Liver (tissue), 3 donors: Measurements from ENCODE around the gene ABCA13.

Experiments
- ATF3 ChIP-seq: IDR thresholded peaks from 2 replicates; pipeline ENCODE4 v1.6.1; 2016; ENCODE audit warnings: antibody characterized with exemption
- CTCF ChIP-seq: fragments of 150-350 bp; IDR thresholded peaks from 2 replicates; pipeline ENCODE4 v1.5.1; 2017; ENCODE audit warnings: improper control_type of control experiment, low read depth, low read length; ENCODE audit not compliant: missing input control
- EGR1 ChIP-seq, 2 donors: IDR thresholded peaks; 2 replicates each; pipeline ENCODE4 v1.6.1; 2016 to 2018; ENCODE audit warnings: antibody characterized with exemption in 2 of 2, low read depth in 2 of 2
- GABPA ChIP-seq, 2 donors: IDR thresholded peaks in 1 of 2; conservative IDR thresholded peaks in 1 of 2; 2 replicates each; pipeline ENCODE4 v1.6.1; 2016; ENCODE audit warnings: antibody characterized with exemption in 2 of 2, mild to moderate bottlenecking in 1 of 2, moderate library complexity in 1 of 2
- HNF4G ChIP-seq: IDR thresholded peaks from 2 replicates; pipeline ENCODE4 v1.6.1; 2016; ENCODE audit warnings: antibody characterized with exemption
- JUND ChIP-seq, 2 donors: IDR thresholded peaks; 2 replicates each; pipeline ENCODE4 v1.6.1; 2016; ENCODE audit warnings: antibody characterized with exemption in 2 of 2
- NR2F2 ChIP-seq: IDR thresholded peaks from 2 replicates; pipeline ENCODE4 v1.6.1; 2016; ENCODE audit warnings: antibody characterized with exemption
- RXRA ChIP-seq, 2 donors: IDR thresholded peaks; 2 replicates each; pipeline ENCODE4 v1.6.1; 2017 to 2018; ENCODE audit warnings: antibody characterized with exemption in 2 of 2, mild to moderate bottlenecking in 1 of 2
- SP1 ChIP-seq: IDR thresholded peaks from 2 replicates; pipeline ENCODE4 v1.6.1; 2018; ENCODE audit warnings: antibody characterized with exemption, mild to moderate bottlenecking
- TAF1 ChIP-seq: conservative IDR thresholded peaks from 2 replicates; pipeline ENCODE4 v1.6.1; 2016; ENCODE audit warnings: antibody characterized with exemption, mild to moderate bottlenecking
- YY1 ChIP-seq: IDR thresholded peaks from 2 replicates; pipeline ENCODE4 v1.6.1; 2016; ENCODE audit warnings: antibody characterized with exemption, mild to moderate bottlenecking
- TF ChIP-seq, protein P1 (sequence below): IDR thresholded peaks from 2 replicates; pipeline ENCODE4 v1.6.1; 2016; ENCODE audit warnings: antibody characterized with exemption, mild to moderate bottlenecking
- TF ChIP-seq, protein P2 (sequence below): IDR thresholded peaks from 2 replicates; pipeline ENCODE4 v1.6.1; 2016; ENCODE audit warnings: antibody characterized with exemption
- donor health status: healthy.
- donor health status: healthy.

DNA sequence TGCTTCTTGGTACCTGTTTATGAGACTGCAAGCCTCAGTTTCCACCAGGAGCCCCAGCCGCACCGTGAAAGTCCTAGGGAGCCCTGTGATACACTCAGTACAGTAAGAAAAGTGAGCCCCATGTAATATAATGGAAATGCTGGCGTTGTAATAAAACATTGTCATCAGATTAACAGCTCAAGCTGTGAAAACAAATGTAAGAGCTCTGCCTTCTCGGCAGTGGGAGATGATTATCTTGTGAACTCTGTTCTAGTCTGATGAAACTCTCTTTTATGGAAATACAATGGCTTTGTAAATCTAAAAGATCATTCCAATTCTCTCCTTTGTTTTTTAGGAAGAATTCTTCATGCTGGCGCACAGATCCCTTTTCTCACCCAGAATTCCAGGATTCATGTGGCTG lies 299.9 kb downstream of the ABCA13 start:
- TF ChIP-seq, protein P1, sequence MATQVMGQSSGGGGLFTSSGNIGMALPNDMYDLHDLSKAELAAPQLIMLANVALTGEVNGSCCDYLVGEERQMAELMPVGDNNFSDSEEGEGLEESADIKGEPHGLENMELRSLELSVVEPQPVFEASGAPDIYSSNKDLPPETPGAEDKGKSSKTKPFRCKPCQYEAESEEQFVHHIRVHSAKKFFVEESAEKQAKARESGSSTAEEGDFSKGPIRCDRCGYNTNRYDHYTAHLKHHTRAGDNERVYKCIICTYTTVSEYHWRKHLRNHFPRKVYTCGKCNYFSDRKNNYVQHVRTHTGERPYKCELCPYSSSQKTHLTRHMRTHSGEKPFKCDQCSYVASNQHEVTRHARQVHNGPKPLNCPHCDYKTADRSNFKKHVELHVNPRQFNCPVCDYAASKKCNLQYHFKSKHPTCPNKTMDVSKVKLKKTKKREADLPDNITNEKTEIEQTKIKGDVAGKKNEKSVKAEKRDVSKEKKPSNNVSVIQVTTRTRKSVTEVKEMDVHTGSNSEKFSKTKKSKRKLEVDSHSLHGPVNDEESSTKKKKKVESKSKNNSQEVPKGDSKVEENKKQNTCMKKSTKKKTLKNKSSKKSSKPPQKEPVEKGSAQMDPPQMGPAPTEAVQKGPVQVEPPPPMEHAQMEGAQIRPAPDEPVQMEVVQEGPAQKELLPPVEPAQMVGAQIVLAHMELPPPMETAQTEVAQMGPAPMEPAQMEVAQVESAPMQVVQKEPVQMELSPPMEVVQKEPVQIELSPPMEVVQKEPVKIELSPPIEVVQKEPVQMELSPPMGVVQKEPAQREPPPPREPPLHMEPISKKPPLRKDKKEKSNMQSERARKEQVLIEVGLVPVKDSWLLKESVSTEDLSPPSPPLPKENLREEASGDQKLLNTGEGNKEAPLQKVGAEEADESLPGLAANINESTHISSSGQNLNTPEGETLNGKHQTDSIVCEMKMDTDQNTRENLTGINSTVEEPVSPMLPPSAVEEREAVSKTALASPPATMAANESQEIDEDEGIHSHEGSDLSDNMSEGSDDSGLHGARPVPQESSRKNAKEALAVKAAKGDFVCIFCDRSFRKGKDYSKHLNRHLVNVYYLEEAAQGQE, result no peak
- TF ChIP-seq EGR1 (IDR thresholded peaks at IDR 0.05; ENCODE audit: low read depth in 2 of 2) (no peak), YY1 (no peak), RXRA (IDR thresholded peaks at IDR 0.05) (no peak), CTCF (no peak), ATF3 (no peak), HNF4G (no peak), SP1 (no peak), GABPA (IDR thresholded peaks at IDR 0.05 in 1 of 2, conservative IDR thresholded peaks at IDR 0.05 in 1 of 2) (no peak), NR2F2 (no peak), TAF1 (no peak), JUND (IDR thresholded peaks at IDR 0.05) (no peak)
- TF ChIP-seq, protein P2, sequence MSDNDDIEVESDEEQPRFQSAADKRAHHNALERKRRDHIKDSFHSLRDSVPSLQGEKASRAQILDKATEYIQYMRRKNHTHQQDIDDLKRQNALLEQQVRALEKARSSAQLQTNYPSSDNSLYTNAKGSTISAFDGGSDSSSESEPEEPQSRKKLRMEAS, result no peak
